GM19372 (cell line): ENCODE results near the gene HSFX1.
"Not testable (repeated sequence)": the region's sequence is repeated elsewhere in the genome, so short reads cannot be mapped to it uniquely, and the experiment has no call there.

Source experiments
- ATAC-seq: cut with Tn5 transposase; IDR thresholded peaks from one replicate; pipeline ENCODE4 v1.9.1; 2021; ENCODE audit warnings: mild to moderate bottlenecking, low read depth, moderate library complexity; ENCODE audit not compliant: unreplicated experiment

Gene HSFX1

GRCh38 chrX:149773768-149774167, at the start of gene HSFX1:
Gene HSFX1 (plus strand): TSS chrX:149774068. CDS start chrX:149774682, 614 bp downstream.
- not testable (repeated sequence) for ATAC-seq

GRCh38 chrX:149727308-149727707, 46.6 kb upstream of the HSFX1 start:
- not testable (repeated sequence) for ATAC-seq

GRCh38 chrX:149742269-149742668, 31.6 kb upstream of the HSFX1 start:
- ATAC-seq, result not testable (repeated sequence)

- not testable (repeated sequence) for ATAC-seq
These were observed 27.4 kb upstream of the HSFX1 start for GRCh38 chrX:149746390-149747007.

- ATAC-seq, result no peak
These were observed 16.4 kb upstream of the HSFX1 start for GRCh38 chrX:149757206-149758067.

- no peak for ATAC-seq
These were observed 15.7 kb upstream of the HSFX1 start for GRCh38 chrX:149758068-149758714.

GRCh38 chrX:149758715-149759078, 15.2 kb upstream of the HSFX1 start:
- ATAC-seq, result not testable (repeated sequence)

GRCh38 chrX:149759824-149760223, 14.0 kb upstream of the HSFX1 start:
- ATAC-seq, result no peak

- ATAC-seq, result no peak
These were observed 12.9 kb upstream of the HSFX1 start for GRCh38 chrX:149760965-149761364.

GRCh38 chrX:149761858-149762674, 11.8 kb upstream of the HSFX1 start:
- not testable (repeated sequence) for ATAC-seq

GRCh38 chrX:149762696-149763614, 10.9 kb upstream of the HSFX1 start:
- no peak for ATAC-seq

GRCh38 chrX:149770344-149770743, 3.5 kb upstream of the HSFX1 start:
- ATAC-seq, result not testable (repeated sequence)

- not testable (repeated sequence) for ATAC-seq
These were observed 842 bp upstream of the HSFX1 start for GRCh38 chrX:149773026-149773425.

- ATAC-seq, result not testable (repeated sequence)
These were observed 4.1 kb downstream of the HSFX1 start for GRCh38 chrX:149777999-149778398.

GRCh38 chrX:149781727-149782126, 7.9 kb downstream of the HSFX1 start, which contains the start of gene MAGEA9:
Gene MAGEA9 (plus strand): TSS chrX:149781930. CDS start chrX:149786211, 4,281 bp downstream.
- ATAC-seq, result not testable (repeated sequence)

GRCh38 chrX:149795531-149795930, 21.7 kb downstream of the HSFX1 start:
- ATAC-seq, result peak; percentile 99

GRCh38 chrX:149799095-149799714, 25.3 kb downstream of the HSFX1 start:
- ATAC-seq, result no peak

GRCh38 chrX:149799938-149800337, 26.1 kb downstream of the HSFX1 start:
- no peak for ATAC-seq
